ENCODE measurements around the gene SRPK2.
A peak's percentile ranks its signal among the peaks of the same experiment; 100 is the strongest.

Gene SRPK2

GRCh38 chr7:105399043-105399725 is 10.5 kb upstream of the SRPK2 start:
- TF ChIP-seq MAX (IDR thresholded peaks at IDR 0.05; ENCODE audit: low read depth, low read length) (no peak), CTCF (IDR thresholded peaks at IDR 0.05; ENCODE audit: low read depth, low read length) (peak; percentile 2)
- DNase-seq (ENCODE audit: low read depth): peak; percentile 33
- H3K4me3 ChIP-seq (ENCODE audit: low read depth, low read length): no peak overlapping the region

GRCh38 chr7:105396566-105396965 is 7.8 kb upstream of the SRPK2 start:
- DNase-seq (ENCODE audit: low read depth): no peak
- TF ChIP-seq POLR2A (IDR thresholded peaks at IDR 0.05; ENCODE audit: extremely low read depth, insufficient read length): no peak
- no peak for TF ChIP-seq MYC (IDR thresholded peaks at IDR 0.05; ENCODE audit: low read depth, low read length)
- no peak for TF ChIP-seq MAX (IDR thresholded peaks at IDR 0.05; ENCODE audit: low read depth, low read length)
- TF ChIP-seq CTCF (IDR thresholded peaks at IDR 0.05; ENCODE audit: low read depth, low read length): no peak
- no peak overlapping the region for H3K4me3 ChIP-seq (ENCODE audit: low read depth, low read length)

GRCh38 chr7:105391429-105391828 is 2.7 kb upstream of the SRPK2 start:
- TF ChIP-seq MAX (IDR thresholded peaks at IDR 0.05; ENCODE audit: low read depth, low read length): no peak
- TF ChIP-seq POLR2A (IDR thresholded peaks at IDR 0.05; ENCODE audit: extremely low read depth, insufficient read length): no peak
- no peak for TF ChIP-seq MYC (IDR thresholded peaks at IDR 0.05; ENCODE audit: low read depth, low read length)
- no peak for TF ChIP-seq CTCF (IDR thresholded peaks at IDR 0.05; ENCODE audit: low read depth, low read length)
- no peak for DNase-seq (ENCODE audit: low read depth)
- no peak overlapping the region for H3K4me3 ChIP-seq (ENCODE audit: low read depth, low read length)

GRCh38 chr7:105389889-105390288 is 1.2 kb upstream of the SRPK2 start:
- DNase-seq (ENCODE audit: low read depth): no peak
- H3K4me3 ChIP-seq (ENCODE audit: low read depth, low read length): no peak overlapping the region
- TF ChIP-seq MAX (IDR thresholded peaks at IDR 0.05; ENCODE audit: low read depth, low read length) (no peak), MYC (IDR thresholded peaks at IDR 0.05; ENCODE audit: low read depth, low read length) (no peak), CTCF (IDR thresholded peaks at IDR 0.05; ENCODE audit: low read depth, low read length) (no peak), POLR2A (IDR thresholded peaks at IDR 0.05; ENCODE audit: extremely low read depth, insufficient read length) (no peak)

- peak; percentile 72 for DNase-seq (ENCODE audit: low read depth)
Measured at GRCh38 chr7:105389088-105389650, 448 bp upstream of the SRPK2 start.

More at GRCh38 chr7:105389088-105389650, 448 bp upstream of the SRPK2 start:
- H3K4me3 ChIP-seq (ENCODE audit: low read depth, low read length): peak overlapping the region; percentile 54
- no peak for TF ChIP-seq MYC (IDR thresholded peaks at IDR 0.05; ENCODE audit: low read depth, low read length)
- no peak for TF ChIP-seq POLR2A (IDR thresholded peaks at IDR 0.05; ENCODE audit: extremely low read depth, insufficient read length)
- TF ChIP-seq CTCF (IDR thresholded peaks at IDR 0.05; ENCODE audit: low read depth, low read length): no peak
- TF ChIP-seq MAX (IDR thresholded peaks at IDR 0.05; ENCODE audit: low read depth, low read length): no peak

Measured in NB4 (cell line).